D721Med (cell line): ENCODE results near the gene HMGXB3.

Source experiments
- DNase-seq: peaks from one replicate; pipeline ENCODE4 v3.0.0; 2011; ENCODE audit warnings: low spot score; ENCODE audit not compliant: insufficient read length
- FAIRE-seq: peaks from 2 replicates; lab custom pipeline; 2011; peaks lifted over from hg19 to GRCh38; lab: Jason Lieb, UNC
- TF ChIP-seq, protein P1 (sequence below): IDR thresholded peaks from 2 replicates; pipeline ENCODE4 v1.5.1; 2012; ENCODE audit warnings: mild to moderate bottlenecking, control low read depth; ENCODE audit not compliant: insufficient read depth; ENCODE audit errors: missing control alignments

HMGXB3 gene

DNA sequence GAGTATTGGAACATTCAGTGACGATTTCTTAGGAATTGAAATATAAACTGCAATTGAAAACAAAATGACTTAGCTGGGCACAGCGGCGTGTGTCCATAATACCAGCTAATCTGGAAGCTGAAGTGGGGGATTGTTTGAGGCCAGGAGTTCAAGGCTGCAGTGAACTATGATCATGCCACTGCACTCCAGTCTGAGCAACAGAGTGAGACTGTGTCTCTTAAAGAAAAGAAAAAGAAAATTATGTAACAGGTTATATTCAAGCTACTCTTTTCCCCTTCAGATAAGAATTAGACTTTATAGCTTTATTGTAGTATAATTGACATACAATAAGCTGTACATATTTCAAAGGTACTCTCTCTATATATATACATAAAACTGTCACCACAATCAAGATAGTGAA is 33.6 kb upstream of the HMGXB3 start:
- DNase-seq = no peak
- TF ChIP-seq, protein P1, sequence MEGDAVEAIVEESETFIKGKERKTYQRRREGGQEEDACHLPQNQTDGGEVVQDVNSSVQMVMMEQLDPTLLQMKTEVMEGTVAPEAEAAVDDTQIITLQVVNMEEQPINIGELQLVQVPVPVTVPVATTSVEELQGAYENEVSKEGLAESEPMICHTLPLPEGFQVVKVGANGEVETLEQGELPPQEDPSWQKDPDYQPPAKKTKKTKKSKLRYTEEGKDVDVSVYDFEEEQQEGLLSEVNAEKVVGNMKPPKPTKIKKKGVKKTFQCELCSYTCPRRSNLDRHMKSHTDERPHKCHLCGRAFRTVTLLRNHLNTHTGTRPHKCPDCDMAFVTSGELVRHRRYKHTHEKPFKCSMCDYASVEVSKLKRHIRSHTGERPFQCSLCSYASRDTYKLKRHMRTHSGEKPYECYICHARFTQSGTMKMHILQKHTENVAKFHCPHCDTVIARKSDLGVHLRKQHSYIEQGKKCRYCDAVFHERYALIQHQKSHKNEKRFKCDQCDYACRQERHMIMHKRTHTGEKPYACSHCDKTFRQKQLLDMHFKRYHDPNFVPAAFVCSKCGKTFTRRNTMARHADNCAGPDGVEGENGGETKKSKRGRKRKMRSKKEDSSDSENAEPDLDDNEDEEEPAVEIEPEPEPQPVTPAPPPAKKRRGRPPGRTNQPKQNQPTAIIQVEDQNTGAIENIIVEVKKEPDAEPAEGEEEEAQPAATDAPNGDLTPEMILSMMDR = no peak
- no peak for FAIRE-seq

- no peak for FAIRE-seq
- no peak for DNase-seq
- TF ChIP-seq, protein P1 = no peak
Measured at GRCh38 chr5:149969181-149969930, 31.2 kb upstream of the HMGXB3 start.

GRCh38 chr5:149975409-149975808 is 25.1 kb upstream of the HMGXB3 start:
- FAIRE-seq = peak; percentile 21
- TF ChIP-seq, protein P1 = no peak
- DNase-seq = no peak

- DNase-seq = no peak
- TF ChIP-seq, protein P1 = no peak
- no peak for FAIRE-seq
Measured at GRCh38 chr5:149979896-149980295, 20.6 kb upstream of the HMGXB3 start.

DNA sequence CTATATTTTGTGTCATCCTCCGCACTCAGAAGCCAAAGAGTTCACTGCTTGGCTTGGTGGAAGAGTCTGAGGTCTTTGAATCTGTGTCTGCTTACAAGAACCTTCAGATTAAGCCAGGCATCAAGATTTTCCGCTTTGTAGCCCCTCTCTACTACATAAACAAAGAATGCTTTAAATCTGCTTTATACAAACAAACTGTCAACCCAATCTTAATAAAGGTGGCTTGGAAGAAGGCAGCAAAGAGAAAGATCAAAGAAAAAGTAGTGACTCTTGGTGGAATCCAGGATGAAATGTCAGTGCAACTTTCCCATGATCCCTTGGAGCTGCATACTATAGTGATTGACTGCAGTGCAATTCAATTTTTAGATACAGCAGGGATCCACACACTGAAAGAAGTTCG is 19.3 kb upstream of the HMGXB3 start:
- FAIRE-seq (no peak), DNase-seq (no peak)
- TF ChIP-seq, protein P1 = no peak

- FAIRE-seq (peak; percentile 35), DNase-seq (no peak)
- TF ChIP-seq, protein P1 = no peak
Measured at GRCh38 chr5:149982505-149982904, 18.0 kb upstream of the HMGXB3 start.

- TF ChIP-seq, protein P1 = no peak
- FAIRE-seq (no peak), DNase-seq (no peak)
Measured at GRCh38 chr5:149988126-149988525, 12.4 kb upstream of the HMGXB3 start.
